Head of caudate nucleus (tissue), 42 donors: ENCODE measurements around the gene MRPL28.
"Not testable (repeated sequence)": the region's sequence is repeated elsewhere in the genome, so short reads cannot be mapped to it uniquely, and the experiment has no call there.

ENCODE experiments used
- DNase-seq, 42 donors: peaks; one replicate each; pipeline versions ENCODE4 v3.0.0 to v3.0.0-alpha.2; 2020 to 2021; ENCODE audit warnings: mixed read lengths in 7 of 42
- intact Hi-C: fragments of 100-400 bp; cut with DNase I; formaldehyde crosslinking; loops from one replicate; pipeline ENCODE4 v1.15.0; 2022

MRPL28 gene

DNA sequence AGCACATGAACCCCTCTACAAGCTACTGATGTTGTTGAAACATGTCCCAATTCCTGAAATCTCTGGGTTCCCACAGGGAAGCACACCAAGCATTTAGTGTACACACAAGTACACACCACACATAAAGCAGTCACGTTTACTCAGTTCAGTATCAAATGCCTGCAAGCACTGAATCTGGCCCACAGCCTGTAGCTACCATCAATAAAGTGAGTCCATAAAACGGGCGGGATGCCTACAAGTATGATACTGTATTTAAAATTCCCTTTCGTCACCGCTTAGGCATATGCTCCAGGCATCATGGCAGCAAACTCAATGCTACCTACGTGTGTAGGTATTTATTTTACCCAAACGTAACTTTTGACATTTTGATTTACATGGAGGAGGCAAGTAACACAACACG lies 20.1 kb downstream of the MRPL28 start:
- intact Hi-C loops, result loop anchor here (10.0 kb wide), 1 partner anchor 115 kb away; the partner anchor contains the start of gene FAM234A
- no peak for DNase-seq

DNA sequence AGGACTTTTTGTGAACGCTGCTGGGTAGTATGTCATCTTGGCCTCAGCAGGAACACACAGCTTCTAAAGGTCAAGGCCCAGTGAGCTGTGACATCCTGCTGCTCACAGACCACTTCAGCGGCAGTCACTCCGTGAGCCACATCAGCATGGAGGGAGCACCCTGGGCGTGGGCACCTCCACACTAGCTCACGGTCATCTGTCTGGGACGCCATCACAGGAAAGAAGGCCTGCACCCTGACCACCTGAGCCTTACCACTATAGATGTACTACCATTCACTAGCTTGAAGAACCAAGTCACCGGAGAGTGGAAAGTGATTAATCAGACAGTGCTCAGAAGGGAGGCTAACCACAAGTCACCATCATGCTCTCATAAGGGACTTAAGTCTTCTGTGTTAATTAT lies 21.1 kb downstream of the MRPL28 start:
- no peak for DNase-seq
- intact Hi-C loops, result no loop called here

DNA sequence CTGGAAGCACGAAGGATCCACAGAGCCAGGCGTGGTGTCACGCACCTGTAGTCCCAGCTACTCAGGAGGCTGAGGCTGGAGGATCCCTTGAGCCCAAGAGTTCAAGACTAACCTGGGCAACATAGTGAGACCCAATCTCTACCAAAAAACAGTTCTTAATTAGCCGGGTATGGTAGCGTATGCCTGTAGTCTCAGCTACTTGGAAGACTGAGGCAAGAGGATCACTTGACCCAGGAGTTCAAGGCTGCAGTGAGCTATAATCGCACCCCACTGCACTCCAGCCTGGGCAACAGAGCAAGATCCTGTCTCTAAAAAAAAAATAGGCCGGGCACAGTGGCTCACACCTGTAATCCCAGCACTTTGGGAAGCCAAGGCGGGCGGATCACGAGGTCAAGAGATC lies 21.8 kb downstream of the MRPL28 start:
- intact Hi-C loops, DNase-seq: not testable (repeated sequence)

DNA sequence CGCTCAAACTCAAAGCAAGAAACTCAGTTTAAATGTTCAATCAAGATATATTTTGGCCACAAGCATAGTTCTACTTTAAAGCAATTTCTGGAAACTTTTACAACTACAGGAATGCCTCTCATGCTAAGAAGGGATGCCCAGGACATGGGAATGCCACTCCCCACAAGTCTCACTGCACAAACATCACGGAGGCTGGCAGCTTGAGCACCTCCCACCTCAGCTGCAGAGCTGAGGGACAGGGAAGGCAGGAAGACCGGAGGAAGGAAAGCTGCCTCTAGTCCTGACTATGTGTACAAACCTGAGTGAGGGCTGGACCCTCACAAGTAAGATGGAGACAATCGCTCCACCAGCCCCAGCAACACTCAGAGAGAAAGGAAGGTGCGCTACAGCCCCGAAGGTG lies 23.1 kb downstream of the MRPL28 start:
- DNase-seq, result peak in 2 of 42 donors; percentile 26 to 43
- intact Hi-C loops, result no loop called here

DNA sequence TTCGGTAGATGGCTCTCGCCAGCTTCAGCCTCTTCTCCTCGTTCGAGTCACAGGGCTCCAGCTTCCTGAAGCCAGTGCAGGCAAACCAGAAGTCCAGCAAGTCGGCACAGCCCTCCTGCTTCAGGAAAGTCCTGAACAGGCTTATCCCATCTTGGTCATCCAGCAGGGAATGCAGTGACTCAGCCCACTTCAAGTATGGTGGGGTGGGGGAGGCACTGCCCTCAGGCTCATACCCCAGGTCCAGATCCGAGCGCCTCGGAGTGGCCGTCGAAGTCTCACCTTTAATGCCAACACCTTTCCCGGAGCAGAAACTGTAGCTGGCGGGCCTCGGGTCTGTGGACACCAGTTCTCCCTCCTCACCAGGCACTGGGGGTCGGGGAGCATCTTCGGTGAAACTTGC lies 23.8 kb downstream of the MRPL28 start:
- intact Hi-C loops, result no loop called here
- DNase-seq, result no peak

DNA sequence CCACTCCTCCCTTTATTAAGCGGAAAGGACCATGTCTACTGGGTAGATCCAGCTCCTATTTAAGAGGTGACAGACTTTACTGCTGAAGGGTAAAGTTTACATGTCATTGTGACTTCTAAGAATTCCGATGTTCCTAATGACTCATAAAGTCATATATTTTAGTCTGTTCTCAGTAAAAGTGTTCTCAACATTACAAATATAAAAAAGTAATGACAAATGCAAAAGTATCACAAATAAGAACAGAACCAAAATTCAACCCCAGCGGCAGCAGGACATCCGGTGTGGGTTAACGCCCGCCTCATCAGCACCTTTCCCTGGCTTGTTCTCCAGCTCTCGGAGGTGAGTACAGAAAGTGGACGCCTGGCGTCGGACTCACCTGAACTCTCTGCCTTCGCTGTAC lies 24.6 kb downstream of the MRPL28 start:
- no peak for DNase-seq
- intact Hi-C loops, result no loop called here

DNA sequence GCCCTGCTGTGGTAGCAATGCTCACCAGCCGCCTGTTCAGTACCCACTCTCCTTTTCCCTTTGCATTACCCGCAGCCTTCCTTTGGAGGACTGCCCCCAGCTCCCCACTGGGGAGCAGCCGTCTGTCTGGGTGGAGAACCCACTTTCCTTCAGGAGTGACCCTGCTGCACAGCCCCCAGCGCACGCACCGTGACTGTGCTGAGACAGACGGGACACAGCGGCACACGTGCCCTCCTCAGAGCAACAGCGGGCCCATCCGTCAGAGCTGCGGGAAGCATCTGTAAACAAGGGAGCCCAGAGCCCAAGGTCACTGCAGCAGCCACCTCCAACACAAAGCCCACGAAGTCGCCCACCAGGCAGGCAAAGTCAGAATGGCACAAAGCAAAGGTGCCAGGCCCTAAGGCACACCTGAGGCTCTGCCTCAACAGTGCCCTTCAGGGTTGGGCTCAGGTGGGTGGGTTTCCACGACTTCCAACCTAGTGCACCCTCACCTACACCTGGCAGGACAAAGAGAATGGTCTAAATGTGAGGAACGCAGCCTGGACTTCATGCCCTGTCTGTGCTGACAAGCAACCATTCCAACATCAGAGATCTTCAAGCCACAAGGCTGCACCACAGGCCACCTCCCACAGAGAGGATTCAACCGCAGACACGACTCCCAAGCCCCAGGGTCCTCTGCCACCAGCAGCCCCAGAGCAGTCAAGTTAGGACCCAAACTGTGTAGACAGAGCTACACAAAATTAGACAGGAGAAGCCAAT lies 27.7 kb downstream of the MRPL28 start:
- intact Hi-C loops, result no loop called here
- DNase-seq, result no peak

DNA sequence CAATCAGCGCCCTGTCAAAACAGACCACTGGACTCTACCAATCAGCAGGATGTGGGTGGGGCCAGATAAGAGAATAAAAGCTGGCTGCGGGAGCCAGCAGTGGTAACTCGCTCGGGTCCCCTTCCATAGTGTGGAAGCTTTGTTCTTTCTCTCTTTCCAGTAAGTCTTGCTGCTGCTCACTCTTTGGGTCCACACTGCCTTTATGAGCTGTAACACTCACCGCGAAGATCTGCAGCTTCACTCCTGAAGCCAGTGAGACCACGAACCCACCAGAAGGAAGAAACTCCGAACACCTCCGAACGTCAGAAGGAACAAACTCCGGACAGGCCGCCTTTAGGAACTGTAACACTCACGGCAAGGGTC lies 28.4 kb downstream of the MRPL28 start:
- intact Hi-C loops, result not testable (repeated sequence)

DNA sequence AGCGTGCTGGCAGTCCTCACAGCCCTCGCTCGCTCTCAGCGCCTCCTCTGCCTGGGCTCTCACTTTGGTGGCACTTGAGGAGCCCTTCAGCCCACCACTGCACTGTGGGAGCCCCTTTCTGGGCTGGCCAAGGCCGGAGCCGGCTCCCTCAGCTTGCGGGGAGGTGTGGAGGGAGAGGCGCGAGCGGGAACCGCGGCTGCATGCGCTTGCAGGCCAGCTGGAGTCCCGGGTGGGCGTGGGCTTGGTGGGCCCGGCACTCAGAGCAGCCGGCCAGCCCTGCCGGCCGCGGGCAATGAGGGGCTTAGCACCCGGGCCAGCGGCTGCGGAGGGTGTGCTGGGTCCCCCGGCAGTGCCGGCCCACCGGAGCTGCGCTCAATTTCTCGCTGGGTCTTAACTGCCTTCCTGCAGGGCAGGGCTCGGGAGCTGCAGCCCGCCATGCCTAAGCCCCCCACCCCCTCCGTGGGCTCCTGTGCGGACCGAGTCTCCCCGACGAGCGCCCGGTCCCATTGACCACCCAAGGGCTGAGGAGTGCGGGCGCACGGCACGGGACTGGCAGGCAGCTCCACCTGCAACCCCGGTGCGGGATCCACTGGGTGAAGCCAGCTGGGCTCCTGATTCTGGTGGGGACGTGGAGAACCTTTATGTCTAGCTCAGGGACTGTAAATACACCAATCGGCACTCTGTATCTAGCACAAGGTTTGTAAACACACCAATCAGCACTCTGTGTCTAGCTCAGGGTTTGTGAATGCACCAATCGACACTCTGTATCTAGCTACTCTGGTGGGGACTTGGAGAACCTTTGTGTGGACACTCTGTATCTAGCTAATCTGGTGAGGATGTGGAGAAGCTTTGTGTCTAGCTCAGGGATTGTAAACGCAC lies 29.0 kb downstream of the MRPL28 start:
- intact Hi-C loops, DNase-seq: not testable (repeated sequence)

More for the DNA sequence above, 28.4 kb downstream of the MRPL28 start:
- DNase-seq, result not testable (repeated sequence)

DNA sequence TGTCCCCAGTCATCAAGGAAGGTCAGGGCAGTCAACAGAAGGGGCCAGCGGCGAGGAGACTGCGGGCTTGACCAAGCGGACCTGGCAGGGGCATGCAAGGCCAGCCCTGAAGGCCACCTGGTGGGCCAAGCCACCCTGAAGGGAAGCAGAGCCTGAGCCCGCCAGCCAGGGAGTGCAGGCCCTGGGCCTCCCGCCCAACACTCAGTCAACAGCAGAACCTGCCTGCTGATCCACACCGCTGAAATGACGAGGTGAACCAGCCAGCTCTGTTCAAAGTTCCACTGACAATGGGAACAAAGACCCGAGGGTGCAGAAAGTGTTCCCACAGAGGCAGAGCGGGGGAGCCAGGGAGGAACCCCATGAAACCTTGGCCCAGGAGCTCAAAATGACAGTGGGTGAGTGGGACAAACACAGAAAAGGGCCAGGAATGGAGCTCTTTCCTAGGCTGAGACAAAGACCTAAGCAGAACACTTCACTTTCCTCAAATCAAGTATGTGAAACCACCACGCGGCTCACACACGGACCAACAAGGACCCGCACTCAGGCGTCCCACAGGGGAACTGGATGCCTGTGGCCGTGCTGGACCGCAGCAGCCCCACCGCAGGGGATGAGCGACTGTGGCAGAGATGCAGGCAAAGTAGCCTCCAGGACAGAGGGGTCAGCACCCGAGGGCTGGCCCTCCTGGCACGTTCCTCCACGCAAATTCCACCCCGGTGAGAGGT lies 29.8 kb downstream of the MRPL28 start:
- DNase-seq, result no peak
- intact Hi-C loops, result no loop called here

DNA sequence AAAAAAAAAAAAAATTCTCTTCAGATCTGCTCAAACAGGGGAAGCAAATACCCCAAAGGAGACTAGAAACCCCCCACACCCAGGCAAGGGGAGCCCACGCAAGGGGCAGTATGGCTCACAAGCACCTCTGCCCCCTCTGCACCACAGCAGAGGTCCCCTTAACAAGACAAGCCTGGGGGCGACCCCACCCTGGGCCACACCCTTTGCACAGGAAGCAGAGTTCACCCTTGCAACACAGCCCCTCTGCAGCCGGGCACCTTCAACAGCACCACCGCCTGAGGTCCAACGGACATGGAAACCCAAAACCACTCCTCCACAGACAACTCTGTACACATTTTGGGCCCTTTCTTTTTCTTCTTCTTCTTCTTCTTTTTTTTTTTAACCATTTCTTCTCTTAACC lies 30.7 kb downstream of the MRPL28 start:
- DNase-seq, result no peak

DNA sequence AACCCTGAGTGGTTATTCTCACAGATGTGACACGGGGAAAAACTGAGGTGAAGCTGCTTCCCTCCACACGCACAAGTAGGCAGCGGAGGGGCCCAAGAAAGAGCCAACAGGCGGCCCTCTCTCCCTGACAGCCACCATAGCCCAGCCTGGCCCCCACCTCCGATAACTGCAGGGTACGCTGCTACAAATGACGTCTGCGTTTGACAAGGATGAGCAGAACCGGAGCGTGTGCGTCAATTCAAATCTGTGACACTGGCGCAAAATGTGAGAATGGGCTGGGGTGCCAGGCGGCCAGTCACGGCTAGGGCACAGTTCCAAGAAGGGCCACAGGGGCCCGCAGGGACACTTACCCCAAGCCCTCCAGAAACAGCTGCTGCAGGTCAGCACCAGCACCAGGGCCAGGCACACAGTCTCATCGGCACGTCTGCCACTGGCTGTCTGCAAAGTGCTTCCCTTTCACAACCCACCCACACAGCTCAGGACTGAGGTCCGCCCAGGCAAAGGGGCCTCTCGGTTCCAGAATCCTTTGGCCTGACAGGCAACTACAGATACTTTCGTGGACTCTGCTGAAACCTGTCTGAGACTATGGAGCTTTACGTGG lies 32.3 kb downstream of the MRPL28 start:
- intact Hi-C loops, result no loop called here
- no peak for DNase-seq

More for the DNA sequence above, 30.7 kb downstream of the MRPL28 start:
- intact Hi-C loops, result no loop called here

DNA sequence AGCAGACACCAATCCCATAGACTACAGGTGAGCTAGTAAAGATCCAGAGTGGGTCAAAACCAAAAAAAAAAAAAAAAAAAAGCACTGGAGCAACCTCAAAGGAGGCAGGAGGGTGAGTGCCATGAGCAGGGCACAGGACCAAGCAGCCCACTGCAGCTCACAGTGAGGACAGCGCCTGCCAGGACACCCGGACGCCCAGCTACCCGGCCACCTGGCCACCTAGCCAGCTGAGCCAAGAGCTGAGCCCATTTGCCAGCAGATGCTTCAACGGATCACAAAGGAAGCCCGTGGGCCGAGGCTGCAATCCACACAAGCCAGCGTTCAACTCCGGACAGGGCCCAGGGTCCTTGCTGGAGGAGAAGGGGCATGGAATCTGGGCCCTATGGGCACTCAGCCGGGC lies 32.9 kb downstream of the MRPL28 start:
- intact Hi-C loops, result no loop called here
- DNase-seq, result no peak

DNA sequence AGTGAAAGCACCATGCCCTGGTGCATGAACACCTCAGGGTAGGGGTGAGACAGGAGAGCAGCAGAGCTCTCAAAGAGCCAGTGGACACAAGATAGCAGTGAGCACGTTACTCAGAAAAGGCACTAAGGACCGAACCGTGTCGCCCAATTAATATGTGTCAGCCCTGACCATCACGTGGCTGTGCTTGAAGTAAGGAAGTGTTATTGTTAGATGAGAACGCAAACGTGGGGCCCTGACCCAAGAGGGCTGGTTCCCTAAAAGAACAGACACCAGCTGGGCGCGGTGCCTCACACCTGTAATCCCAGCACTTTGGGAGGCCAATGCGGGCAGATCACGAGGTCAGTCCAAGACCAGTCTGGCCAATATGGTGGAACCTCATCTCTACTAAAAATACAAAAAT lies 34.1 kb downstream of the MRPL28 start:
- DNase-seq, result no peak
- intact Hi-C loops, result no loop called here

DNA sequence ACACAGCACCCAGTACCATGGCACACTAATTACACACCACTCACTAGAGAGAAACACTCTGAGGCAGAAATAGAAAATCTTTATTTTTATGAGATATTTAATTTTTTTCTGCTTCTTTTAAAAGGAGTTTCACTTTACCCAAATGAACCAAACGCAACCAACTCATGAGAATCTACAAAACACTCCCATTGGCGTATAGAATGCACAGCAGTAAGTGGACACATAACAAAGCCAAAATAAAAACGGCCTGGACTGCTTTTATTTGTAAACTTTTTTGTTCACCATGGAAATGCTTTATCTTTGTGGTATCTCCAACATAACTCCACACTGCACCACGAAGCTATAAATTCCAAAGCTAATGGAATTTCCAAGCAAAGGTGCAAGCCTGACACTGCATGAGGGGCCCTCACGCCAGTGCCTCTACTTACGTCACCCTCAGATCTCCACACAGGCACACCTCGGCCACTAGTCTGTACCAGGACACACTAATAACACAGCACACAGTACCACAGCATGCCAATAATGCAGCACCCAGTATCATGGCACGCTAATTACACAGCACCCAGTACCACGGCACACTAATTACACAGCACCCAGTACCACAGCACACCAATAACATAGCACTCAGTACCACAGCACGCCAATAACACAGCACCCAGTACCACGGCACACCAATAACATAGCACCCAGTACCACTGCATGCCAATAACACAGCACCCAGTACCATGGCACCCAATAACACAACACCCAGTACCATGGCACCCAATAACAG lies 35.3 kb downstream of the MRPL28 start:
- DNase-seq, intact Hi-C loops: not testable (repeated sequence)

DNA sequence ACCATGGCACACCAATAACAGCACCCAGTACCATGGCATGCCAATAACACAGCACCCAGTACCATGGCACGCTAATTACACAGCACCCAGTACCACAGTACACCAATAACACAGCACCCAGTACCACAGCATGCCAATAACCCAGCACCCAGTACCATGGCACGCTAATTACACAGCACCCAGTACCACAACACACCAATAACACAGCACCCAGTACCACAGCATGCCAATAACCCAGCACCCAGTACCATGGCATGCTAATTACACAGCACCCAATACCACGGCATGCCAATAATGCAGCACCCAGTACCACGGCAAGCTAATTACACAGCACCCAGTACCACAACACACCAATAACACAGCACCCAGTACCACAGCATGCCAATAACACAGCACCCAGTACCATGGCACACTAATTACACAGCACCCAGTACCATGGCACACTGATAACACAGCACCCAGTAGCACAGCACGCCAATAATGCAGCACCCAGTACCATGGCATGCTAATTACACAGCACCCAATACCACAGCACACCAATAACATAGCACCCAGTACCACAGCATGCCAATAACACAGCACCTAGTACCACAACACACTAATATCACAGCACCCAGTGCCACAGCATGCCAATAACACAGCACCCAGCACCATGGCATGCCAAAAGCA lies 36.0 kb downstream of the MRPL28 start:
- intact Hi-C loops, result not testable (repeated sequence)

DNA sequence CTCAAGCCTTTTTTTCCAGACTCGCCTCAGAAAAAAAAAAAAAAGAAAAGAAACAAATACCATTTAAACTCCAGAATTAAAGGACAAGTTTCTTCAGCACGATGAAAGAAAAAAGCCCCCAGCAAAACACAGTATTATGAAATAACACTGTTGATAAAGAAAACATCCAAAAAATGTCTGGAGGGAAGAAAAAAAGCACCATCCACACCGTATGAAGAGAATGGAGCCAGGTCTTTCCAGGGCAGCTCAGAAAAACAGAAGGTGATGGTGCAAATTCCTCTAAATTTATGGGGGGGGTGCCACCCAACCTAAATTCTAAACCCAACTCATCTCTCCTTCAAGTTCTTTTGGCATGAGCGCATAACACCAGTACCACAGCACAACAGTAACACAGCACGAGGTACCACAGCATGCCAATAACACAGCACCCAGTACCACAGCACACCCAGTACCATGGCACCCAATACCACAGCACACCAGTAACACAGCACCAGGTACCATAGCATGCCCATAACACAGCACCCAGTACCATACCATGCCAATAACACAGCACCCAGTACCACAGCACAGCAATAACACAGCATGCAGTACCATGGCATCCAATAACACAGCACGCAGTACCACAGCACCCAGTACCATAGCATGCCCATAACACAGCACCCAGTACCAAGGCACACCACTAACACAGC lies 36.8 kb downstream of the MRPL28 start:
- intact Hi-C loops, result no loop called here
- DNase-seq, result no peak

More for the DNA sequence above, 36.0 kb downstream of the MRPL28 start:
- not testable (repeated sequence) for DNase-seq
